ENCODE results near the gene DHRS1. TPM values are rescaled to one million over a fixed set of nuclear protein-coding genes. Genes with fewer than 3 reads are reported as not detected.

DHRS1 gene
- total RNA-seq, 1 donor from 2014 or later: 32.5 TPM

DNA sequence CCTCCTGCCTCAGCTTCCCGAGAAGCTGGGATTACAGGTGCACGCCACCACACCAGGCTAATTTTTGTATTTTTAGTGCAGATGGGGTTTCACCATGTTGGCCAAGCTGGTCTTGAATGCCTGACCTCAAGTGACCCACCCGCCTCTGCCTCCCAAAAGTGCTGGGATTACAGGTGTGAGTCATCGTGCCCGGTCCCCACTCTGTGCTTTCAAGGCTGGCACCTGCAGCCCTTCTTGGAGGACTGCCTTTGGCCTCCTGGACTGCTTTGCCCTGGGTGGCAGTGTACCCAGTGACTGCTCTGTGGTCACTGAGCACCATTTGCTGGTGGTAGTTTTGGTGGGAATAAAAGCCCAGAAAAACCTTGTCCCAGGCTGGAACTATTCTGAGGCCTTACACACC lies 12.6 kb downstream of the DHRS1 start:
- Mint-ChIP-seq H3K27ac (no peak overlapping the region), H3K9me3 (no peaks in the 10 kb centered on the region), H3K27me3 (no peaks in the 10 kb centered on the region), H3K4me3 (no peak overlapping the region), H3K36me3 (ENCODE audit: low read depth) (peaks cover 29% of the 10 kb centered on the region), H3K4me1 (peaks cover 34% of the 10 kb centered on the region)
- ChIA-PET POLR2A (interaction anchor here (1.0 to 1.4 kb wide), 2 partner anchors 16 to 44 kb away, joined by 3 read pairs; partner anchors contain the start of genes RABGGTA and TINF2), CTCF (no interaction called here)
- TF ChIP-seq, protein P1, sequence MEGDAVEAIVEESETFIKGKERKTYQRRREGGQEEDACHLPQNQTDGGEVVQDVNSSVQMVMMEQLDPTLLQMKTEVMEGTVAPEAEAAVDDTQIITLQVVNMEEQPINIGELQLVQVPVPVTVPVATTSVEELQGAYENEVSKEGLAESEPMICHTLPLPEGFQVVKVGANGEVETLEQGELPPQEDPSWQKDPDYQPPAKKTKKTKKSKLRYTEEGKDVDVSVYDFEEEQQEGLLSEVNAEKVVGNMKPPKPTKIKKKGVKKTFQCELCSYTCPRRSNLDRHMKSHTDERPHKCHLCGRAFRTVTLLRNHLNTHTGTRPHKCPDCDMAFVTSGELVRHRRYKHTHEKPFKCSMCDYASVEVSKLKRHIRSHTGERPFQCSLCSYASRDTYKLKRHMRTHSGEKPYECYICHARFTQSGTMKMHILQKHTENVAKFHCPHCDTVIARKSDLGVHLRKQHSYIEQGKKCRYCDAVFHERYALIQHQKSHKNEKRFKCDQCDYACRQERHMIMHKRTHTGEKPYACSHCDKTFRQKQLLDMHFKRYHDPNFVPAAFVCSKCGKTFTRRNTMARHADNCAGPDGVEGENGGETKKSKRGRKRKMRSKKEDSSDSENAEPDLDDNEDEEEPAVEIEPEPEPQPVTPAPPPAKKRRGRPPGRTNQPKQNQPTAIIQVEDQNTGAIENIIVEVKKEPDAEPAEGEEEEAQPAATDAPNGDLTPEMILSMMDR (IDR thresholded peaks at IDR 0.05): no peak
- DNase-seq (no peak), ATAC-seq (ENCODE audit: low read depth) (no peak)
- intact Hi-C loops (cut with micrococcal nuclease): no loop called here

DNA sequence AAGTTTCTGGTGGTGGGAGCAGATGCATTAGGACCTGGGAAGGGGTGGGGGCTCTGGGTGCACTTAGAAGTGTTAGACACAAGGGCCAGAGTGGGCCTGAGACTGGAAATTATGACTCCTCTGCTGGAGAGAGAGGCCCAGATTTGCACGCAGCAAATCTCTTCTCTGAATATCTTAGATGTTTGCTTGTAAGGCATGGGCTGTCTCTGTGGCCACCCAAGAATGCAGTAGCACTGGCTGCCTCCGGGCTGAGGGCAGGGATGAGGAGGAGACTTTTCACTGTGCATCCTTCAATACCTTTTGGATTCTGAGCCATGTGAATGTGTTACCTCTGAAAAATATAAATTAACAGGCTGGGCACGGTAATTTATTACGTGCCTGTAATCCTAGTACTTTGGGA lies 14.2 kb downstream of the DHRS1 start:
- ChIA-PET CTCF (no interaction called here), POLR2A (interaction anchor here (0.7 to 0.9 kb wide), 2 partner anchors 43 to 146 kb away, joined by 3 to 4 read pairs; partner anchors contain the start of gene TINF2)
- H3K27ac Mint-ChIP-seq: no peak overlapping the region

DNA sequence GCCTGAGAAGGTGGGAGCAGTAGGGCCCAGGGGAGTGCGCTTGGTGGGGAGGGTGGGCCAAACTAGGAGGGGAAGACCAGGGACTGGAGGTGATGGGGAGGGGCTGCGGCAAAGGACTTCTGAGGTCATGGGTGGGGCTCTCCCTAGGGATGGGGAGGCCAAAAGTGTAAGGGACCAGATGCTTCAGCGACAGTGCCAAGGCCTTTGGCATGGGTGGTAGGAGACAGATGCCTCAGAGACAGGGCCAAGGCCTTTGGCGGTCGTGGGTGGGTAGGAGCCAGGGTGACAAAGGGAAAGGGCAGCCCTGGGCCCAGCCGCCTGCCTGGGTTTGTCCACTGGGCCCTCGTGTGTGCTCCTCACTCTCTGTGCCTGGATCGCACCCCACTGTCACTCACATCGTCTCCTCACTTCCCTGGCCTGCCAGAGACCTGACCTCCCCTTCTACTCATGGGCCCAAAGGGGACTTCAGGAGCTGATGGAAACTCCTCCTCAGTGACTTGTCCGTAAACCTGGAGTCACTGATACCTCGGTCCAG lies 15.0 kb downstream of the DHRS1 start:
- peaks cover 6% of the 10 kb centered on the region for H3K36me3 Mint-ChIP-seq (ENCODE audit: low read depth)
- H3K27ac Mint-ChIP-seq: no peak overlapping the region
- peaks cover 43% of the 10 kb centered on the region for H3K4me1 Mint-ChIP-seq

More for the DNA sequence above, 14.2 kb downstream of the DHRS1 start:
- Mint-ChIP-seq H3K36me3 (ENCODE audit: low read depth) (peaks cover 13% of the 10 kb centered on the region), H3K4me3 (no peak overlapping the region), H3K4me1 (peaks cover 43% of the 10 kb centered on the region), H3K9me3 (no peaks in the 10 kb centered on the region), H3K27me3 (no peaks in the 10 kb centered on the region)
- no peak for ATAC-seq (ENCODE audit: low read depth)
- DNase-seq: no peak
- intact Hi-C loops (cut with micrococcal nuclease): no loop called here
- TF ChIP-seq, protein P1 (IDR thresholded peaks at IDR 0.05): no peak

DNA sequence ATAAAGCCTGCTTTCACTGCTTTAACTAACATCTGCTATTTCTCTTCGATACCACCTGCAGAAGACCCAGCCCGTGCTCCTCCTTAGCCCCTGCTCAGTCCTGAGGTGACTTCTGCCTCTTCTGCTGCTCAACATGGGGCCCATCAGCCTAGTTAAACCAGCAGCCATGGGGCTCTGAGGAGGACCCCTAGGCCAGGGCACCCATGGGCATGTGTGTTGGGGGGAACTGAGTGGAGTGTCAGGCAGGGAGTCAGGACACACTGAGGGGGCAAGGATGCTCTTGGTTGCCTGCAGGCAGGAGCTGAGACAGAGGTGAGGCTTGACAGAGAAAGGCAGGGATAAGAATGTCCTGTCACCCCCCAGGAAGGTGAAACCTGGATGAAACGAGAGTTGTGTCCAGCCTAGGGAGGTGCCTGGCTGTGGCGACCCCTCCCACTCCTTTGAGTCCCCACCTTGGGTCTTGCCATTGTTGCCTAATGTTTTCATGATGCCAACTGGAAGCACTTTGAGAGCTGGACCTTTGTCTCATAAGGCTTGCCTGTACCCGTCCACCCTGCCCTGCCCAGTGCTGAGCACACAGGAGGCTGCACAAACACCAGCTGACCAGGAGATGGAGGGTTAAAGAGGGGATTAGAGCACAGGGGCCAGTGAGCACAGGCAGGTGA lies 15.7 kb downstream of the DHRS1 start:
- Mint-ChIP-seq H3K36me3 (ENCODE audit: low read depth) (peaks cover 2% of the 10 kb centered on the region), H3K4me1 (peaks cover 44% of the 10 kb centered on the region), H3K27me3 (no peaks in the 10 kb centered on the region), H3K9me3 (no peaks in the 10 kb centered on the region), H3K4me3 (no peak overlapping the region), H3K27ac (no peak overlapping the region)
- ATAC-seq (ENCODE audit: low read depth) (no peak), DNase-seq (no peak)
- ChIA-PET CTCF (interaction anchor here (0.9 to 5.4 kb wide), 2 partner anchors 12 to 25 kb away, joined by 3 to 31 read pairs; partner anchors contain the start of genes CIDEB, LTB4R, LTB4R2 and RABGGTA), POLR2A (interaction anchor here (2.3 kb wide), 1 partner anchor 41 kb away, joined by 8 read pairs; the partner anchor contains the start of gene TINF2)
- TF ChIP-seq, protein P1 (IDR thresholded peaks at IDR 0.05): no peak
- intact Hi-C loops (cut with micrococcal nuclease): no loop called here

More for the DNA sequence above, 15.0 kb downstream of the DHRS1 start:
- DNase-seq (no peak), ATAC-seq (ENCODE audit: low read depth) (no peak)
- Mint-ChIP-seq H3K9me3 (no peaks in the 10 kb centered on the region), H3K4me3 (no peak overlapping the region), H3K27me3 (no peaks in the 10 kb centered on the region)
- ChIA-PET POLR2A (interaction anchor here (2.3 kb wide), 1 partner anchor 42 kb away, joined by 8 read pairs; the partner anchor contains the start of gene TINF2), CTCF (no interaction called here)
- intact Hi-C loops (cut with micrococcal nuclease): no loop called here
- TF ChIP-seq, protein P1 (IDR thresholded peaks at IDR 0.05): no peak

DNA sequence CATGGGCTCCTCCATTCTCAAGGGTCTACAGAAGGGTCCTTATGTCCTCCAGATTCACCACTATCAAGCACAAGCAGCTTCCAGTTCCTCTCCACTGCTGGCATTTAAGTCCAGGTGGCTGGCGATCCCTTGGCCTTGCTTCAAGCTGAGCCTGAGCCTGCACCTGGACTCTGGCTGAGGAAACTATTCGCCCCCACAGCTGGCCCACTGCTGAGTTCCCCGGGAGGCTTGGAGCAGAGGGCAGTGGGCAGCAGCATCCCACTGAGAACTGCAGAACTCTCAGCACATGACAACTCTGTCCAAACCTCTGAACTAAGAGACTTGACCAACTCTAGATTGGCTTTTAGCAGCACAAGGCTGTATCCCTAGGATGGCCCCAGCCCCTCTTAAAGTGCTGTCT lies 16.8 kb downstream of the DHRS1 start:
- ChIA-PET POLR2A (interaction anchor here (0.7 to 3.9 kb wide), 5 partner anchors 12 to 148 kb away, joined by 3 to 53 read pairs (median 8); partner anchors contain the start of genes KHNYN, RABGGTA and TINF2), CTCF (interaction anchor here (0.8 to 5.4 kb wide), 5 partner anchors 11 to 27 kb away, joined by 3 to 31 read pairs (median 3); partner anchors contain the start of genes CIDEB, LTB4R, LTB4R2 and RABGGTA)
- H3K4me1 Mint-ChIP-seq: peaks cover 52% of the 10 kb centered on the region
- intact Hi-C loops (cut with micrococcal nuclease): no loop called here
- ATAC-seq (ENCODE audit: low read depth): no peak
- no peaks in the 10 kb centered on the region for H3K36me3 Mint-ChIP-seq (ENCODE audit: low read depth)
- H3K27me3 Mint-ChIP-seq: no peaks in the 10 kb centered on the region
- TF ChIP-seq, protein P1 (IDR thresholded peaks at IDR 0.05): no peak
- no peak overlapping the region for H3K27ac Mint-ChIP-seq
- no peak for DNase-seq
- no peaks in the 10 kb centered on the region for H3K9me3 Mint-ChIP-seq
- H3K4me3 Mint-ChIP-seq: no peak overlapping the region

Data from activated B cell treated with CpG ODN at 0.5 μM for 24 hours (primary cell).